SHP77 treated with DMSO at 0.1 percent for 48 hours (cell line): ENCODE measurements around the gene TNFRSF1B.

Experiments used
- DNase-seq: peaks from one replicate; lab custom pipeline; 2025; lab: John Stamatoyannopoulos, UW

The TNFRSF1B gene

GRCh38 chr1:12166834-12167492 lies at the start of gene TNFRSF1B:
TSS of gene TNFRSF1B (plus strand) at chr1:12166991. CDS start at chr1:12167092, 101 bp downstream.
- no peak for DNase-seq

GRCh38 chr1:12121212-12122003 lies 45.4 kb upstream of the TNFRSF1B start:
- DNase-seq = no peak

- DNase-seq = no peak
Observed at GRCh38 chr1:12123172-12123571, 43.6 kb upstream of the TNFRSF1B start.

GRCh38 chr1:12124693-12125421 lies 41.9 kb upstream of the TNFRSF1B start:
- DNase-seq = no peak

GRCh38 chr1:12125422-12126355 lies 41.1 kb upstream of the TNFRSF1B start:
- DNase-seq = no peak

- no peak for DNase-seq
Observed at GRCh38 chr1:12126781-12127180, 40.0 kb upstream of the TNFRSF1B start.

- no peak for DNase-seq
Observed at GRCh38 chr1:12127206-12127810, 39.5 kb upstream of the TNFRSF1B start.

- DNase-seq = no peak
Observed at GRCh38 chr1:12128120-12128519, 38.7 kb upstream of the TNFRSF1B start.

- no peak for DNase-seq
Observed at GRCh38 chr1:12129624-12130023, 37.2 kb upstream of the TNFRSF1B start.

GRCh38 chr1:12130466-12131130 lies 36.2 kb upstream of the TNFRSF1B start:
- DNase-seq = no peak

- no peak for DNase-seq
Observed at GRCh38 chr1:12132078-12132477, 34.7 kb upstream of the TNFRSF1B start.

- DNase-seq = no peak
Observed at GRCh38 chr1:12134716-12135115, 32.1 kb upstream of the TNFRSF1B start.

GRCh38 chr1:12135612-12136011 lies 31.2 kb upstream of the TNFRSF1B start:
- no peak for DNase-seq

- DNase-seq = no peak
Observed at GRCh38 chr1:12136916-12137610, 29.7 kb upstream of the TNFRSF1B start.

GRCh38 chr1:12138196-12139168 lies 28.3 kb upstream of the TNFRSF1B start:
- no peak for DNase-seq

GRCh38 chr1:12140016-12140415 lies 26.8 kb upstream of the TNFRSF1B start:
- no peak for DNase-seq

- DNase-seq = no peak
Observed at GRCh38 chr1:12140515-12141162, 26.2 kb upstream of the TNFRSF1B start.

- no peak for DNase-seq
Observed at GRCh38 chr1:12141163-12141850, 25.5 kb upstream of the TNFRSF1B start.
